Activated B cell treated with CpG ODN at 0.5 μM for 24 hours (primary cell): ENCODE data around the gene NID2. TPM values are rescaled to one million over a fixed set of nuclear protein-coding genes. Genes with fewer than 3 reads are reported as not detected.

ENCODE experiments used
- ATAC-seq: fragments of 200-7000 bp; cut with Tn5 transposase; one replicate; pipeline ENCODE4 v1.10.0; 2021; ENCODE audit warnings: low read depth, mild to moderate bottlenecking, moderate library complexity
- CTCF ChIA-PET: fragments of 350-600 bp; sonication (Branson Sonifier 250); formaldehyde crosslinking; loops from one replicate; lab custom pipeline; 2021; ENCODE audit warnings: antibody characterized with exemption; lab: Charles Lee
- POLR2A ChIA-PET: fragments of 350-600 bp; sonication (Branson Sonifier 250); formaldehyde crosslinking; loops from one replicate; lab custom pipeline; 2021; ENCODE audit warnings: antibody characterized with exemption; lab: Charles Lee
- DNase-seq: peaks from one replicate; pipeline ENCODE4 v3.0.0; 2022
- H3K27ac Mint-ChIP-seq: one replicate; pipeline ENCODE4 v1.8.0; 2020; ENCODE audit warnings: mixed read lengths
- H3K27me3 Mint-ChIP-seq: one replicate; pipeline ENCODE4 v1.8.0; 2021; ENCODE audit warnings: mixed read lengths
- H3K36me3 Mint-ChIP-seq: one replicate; pipeline ENCODE4 v1.8.0; 2021; ENCODE audit warnings: low read depth, mixed read lengths
- H3K4me1 Mint-ChIP-seq: one replicate; pipeline ENCODE4 v1.8.0; 2021; ENCODE audit warnings: mixed read lengths
- H3K4me3 Mint-ChIP-seq: one replicate; pipeline ENCODE4 v1.8.0; 2020; ENCODE audit warnings: mild to moderate bottlenecking, mixed read lengths
- H3K9me3 Mint-ChIP-seq: one replicate; pipeline ENCODE4 v1.8.0; 2020; ENCODE audit warnings: mixed read lengths
- intact Hi-C: fragments of 100-400 bp; cut with micrococcal nuclease; formaldehyde crosslinking; loops from one replicate; pipeline ENCODE4 v1.15.1; 2024
- total RNA-seq: library from RNA; stranded (reverse); gene quantifications from 2 replicates; pipeline ENCODE4 v1.2.3, GENCODE V29; 2022
- TF ChIP-seq, protein P1 (sequence below): fragments of 200-600 bp; IDR thresholded peaks from one replicate; pipeline ENCODE4 v1.8.0; 2022; ENCODE audit warnings: antibody characterized with exemption, mild to moderate bottlenecking

NID2 gene, protein sequence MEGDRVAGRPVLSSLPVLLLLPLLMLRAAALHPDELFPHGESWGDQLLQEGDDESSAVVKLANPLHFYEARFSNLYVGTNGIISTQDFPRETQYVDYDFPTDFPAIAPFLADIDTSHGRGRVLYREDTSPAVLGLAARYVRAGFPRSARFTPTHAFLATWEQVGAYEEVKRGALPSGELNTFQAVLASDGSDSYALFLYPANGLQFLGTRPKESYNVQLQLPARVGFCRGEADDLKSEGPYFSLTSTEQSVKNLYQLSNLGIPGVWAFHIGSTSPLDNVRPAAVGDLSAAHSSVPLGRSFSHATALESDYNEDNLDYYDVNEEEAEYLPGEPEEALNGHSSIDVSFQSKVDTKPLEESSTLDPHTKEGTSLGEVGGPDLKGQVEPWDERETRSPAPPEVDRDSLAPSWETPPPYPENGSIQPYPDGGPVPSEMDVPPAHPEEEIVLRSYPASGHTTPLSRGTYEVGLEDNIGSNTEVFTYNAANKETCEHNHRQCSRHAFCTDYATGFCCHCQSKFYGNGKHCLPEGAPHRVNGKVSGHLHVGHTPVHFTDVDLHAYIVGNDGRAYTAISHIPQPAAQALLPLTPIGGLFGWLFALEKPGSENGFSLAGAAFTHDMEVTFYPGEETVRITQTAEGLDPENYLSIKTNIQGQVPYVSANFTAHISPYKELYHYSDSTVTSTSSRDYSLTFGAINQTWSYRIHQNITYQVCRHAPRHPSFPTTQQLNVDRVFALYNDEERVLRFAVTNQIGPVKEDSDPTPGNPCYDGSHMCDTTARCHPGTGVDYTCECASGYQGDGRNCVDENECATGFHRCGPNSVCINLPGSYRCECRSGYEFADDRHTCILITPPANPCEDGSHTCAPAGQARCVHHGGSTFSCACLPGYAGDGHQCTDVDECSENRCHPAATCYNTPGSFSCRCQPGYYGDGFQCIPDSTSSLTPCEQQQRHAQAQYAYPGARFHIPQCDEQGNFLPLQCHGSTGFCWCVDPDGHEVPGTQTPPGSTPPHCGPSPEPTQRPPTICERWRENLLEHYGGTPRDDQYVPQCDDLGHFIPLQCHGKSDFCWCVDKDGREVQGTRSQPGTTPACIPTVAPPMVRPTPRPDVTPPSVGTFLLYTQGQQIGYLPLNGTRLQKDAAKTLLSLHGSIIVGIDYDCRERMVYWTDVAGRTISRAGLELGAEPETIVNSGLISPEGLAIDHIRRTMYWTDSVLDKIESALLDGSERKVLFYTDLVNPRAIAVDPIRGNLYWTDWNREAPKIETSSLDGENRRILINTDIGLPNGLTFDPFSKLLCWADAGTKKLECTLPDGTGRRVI (N-terminal part only)
- total RNA-seq, result not detected in 2 replicates

GRCh38 chr14:52068615-52069306 is at the start of gene NID2:
TSS of gene NID2 (minus strand) at chr14:52069059. CDS start at chr14:52068994, 65 bp downstream.
- Mint-ChIP-seq H3K27ac (no peak within 1 kb of the TSS), H3K9me3 (no peaks in the 10 kb centered on the region), H3K4me3 (peak within 1 kb of the TSS; percentile 73), H3K4me1 (peaks cover 25% of the 10 kb centered on the region), H3K27me3 (peaks cover 43% of the 10 kb centered on the region), H3K36me3 (no peaks in the 10 kb centered on the region)
- POLR2A ChIA-PET, result no interaction called here
- ATAC-seq, result peak; percentile 78
- CTCF ChIA-PET, result interaction anchor here (0.8 kb wide), 1 partner anchor 90 kb away, joined by 3 read pairs; no protein-coding TSS in a partner anchor
- intact Hi-C loops, result no loop called here
- TF ChIP-seq, protein P1, sequence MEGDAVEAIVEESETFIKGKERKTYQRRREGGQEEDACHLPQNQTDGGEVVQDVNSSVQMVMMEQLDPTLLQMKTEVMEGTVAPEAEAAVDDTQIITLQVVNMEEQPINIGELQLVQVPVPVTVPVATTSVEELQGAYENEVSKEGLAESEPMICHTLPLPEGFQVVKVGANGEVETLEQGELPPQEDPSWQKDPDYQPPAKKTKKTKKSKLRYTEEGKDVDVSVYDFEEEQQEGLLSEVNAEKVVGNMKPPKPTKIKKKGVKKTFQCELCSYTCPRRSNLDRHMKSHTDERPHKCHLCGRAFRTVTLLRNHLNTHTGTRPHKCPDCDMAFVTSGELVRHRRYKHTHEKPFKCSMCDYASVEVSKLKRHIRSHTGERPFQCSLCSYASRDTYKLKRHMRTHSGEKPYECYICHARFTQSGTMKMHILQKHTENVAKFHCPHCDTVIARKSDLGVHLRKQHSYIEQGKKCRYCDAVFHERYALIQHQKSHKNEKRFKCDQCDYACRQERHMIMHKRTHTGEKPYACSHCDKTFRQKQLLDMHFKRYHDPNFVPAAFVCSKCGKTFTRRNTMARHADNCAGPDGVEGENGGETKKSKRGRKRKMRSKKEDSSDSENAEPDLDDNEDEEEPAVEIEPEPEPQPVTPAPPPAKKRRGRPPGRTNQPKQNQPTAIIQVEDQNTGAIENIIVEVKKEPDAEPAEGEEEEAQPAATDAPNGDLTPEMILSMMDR, result no peak
- DNase-seq, result peak; percentile 34

GRCh38 chr14:52117111-52117832 is 48.4 kb upstream of the NID2 start:
- Mint-ChIP-seq H3K9me3 (no peaks in the 10 kb centered on the region), H3K4me1 (peaks cover 4% of the 10 kb centered on the region), H3K27me3 (no peaks in the 10 kb centered on the region), H3K4me3 (no peak overlapping the region), H3K36me3 (no peaks in the 10 kb centered on the region), H3K27ac (no peak overlapping the region)
- ChIA-PET POLR2A (no interaction called here), CTCF (no interaction called here)
- DNase-seq (no peak), ATAC-seq (no peak)
- TF ChIP-seq, protein P1, result no peak
- intact Hi-C loops, result no loop called here

- H3K4me1 Mint-ChIP-seq, result peaks cover 4% of the 10 kb centered on the region
- ATAC-seq (no peak), DNase-seq (no peak)
- H3K27me3 Mint-ChIP-seq, result no peaks in the 10 kb centered on the region
- ChIA-PET POLR2A (no interaction called here), CTCF (no interaction called here)
- intact Hi-C loops, result no loop called here
- no peak overlapping the region for H3K27ac Mint-ChIP-seq
- no peaks in the 10 kb centered on the region for H3K36me3 Mint-ChIP-seq
- H3K9me3 Mint-ChIP-seq, result no peaks in the 10 kb centered on the region
- H3K4me3 Mint-ChIP-seq, result no peak overlapping the region
- TF ChIP-seq, protein P1, result no peak
Observed at GRCh38 chr14:52115286-52115685, 46.4 kb upstream of the NID2 start.

DNA sequence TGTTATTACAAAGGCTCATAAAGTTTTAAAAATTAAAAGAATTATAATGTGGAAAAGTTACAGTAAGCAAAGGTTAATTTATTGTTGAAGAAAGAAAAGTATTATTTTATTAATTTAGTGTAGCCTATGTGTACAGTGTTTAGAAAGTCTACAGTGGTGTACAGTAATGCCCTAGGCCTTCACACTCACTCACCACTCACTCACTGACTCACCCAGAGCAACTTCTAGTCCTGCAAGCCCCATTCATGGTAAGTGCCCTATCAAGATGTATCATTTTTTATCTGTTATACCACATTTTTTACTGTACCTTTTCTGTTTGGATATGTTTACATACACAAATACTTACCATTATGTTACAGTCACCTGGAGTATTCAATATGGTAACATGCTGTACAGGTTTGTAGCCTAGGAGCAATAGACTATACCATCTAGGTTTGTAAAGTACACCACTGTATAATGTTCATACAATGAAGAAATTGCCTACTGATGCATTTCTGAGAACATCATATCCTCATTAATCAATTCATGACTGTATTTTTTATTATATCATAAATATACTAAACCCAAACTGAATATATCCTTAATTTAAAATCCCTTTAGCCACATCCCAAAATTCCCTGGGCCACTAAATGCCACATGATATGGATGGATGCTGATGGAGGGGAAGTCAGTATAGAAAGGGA is 43.6 kb upstream of the NID2 start:
- H3K4me1 Mint-ChIP-seq, result peaks cover 4% of the 10 kb centered on the region
- H3K27ac Mint-ChIP-seq, result no peak overlapping the region
- POLR2A ChIA-PET, result no interaction called here
- intact Hi-C loops, result no loop called here
- DNase-seq (no peak), ATAC-seq (no peak)
- TF ChIP-seq, protein P1, result no peak
- no peaks in the 10 kb centered on the region for H3K9me3 Mint-ChIP-seq
- no peak overlapping the region for H3K4me3 Mint-ChIP-seq
- H3K36me3 Mint-ChIP-seq, result no peaks in the 10 kb centered on the region
- H3K27me3 Mint-ChIP-seq, result no peaks in the 10 kb centered on the region
- CTCF ChIA-PET, result no interaction called here
